ENCODE results near the gene TRAF7. TPM values are rescaled to one million over a fixed set of nuclear protein-coding genes. Genes with fewer than 3 reads are reported as not detected.

TRAF7 gene
- total RNA-seq, 1 experiment from 2014 or later, result 97.7 TPM

DNA sequence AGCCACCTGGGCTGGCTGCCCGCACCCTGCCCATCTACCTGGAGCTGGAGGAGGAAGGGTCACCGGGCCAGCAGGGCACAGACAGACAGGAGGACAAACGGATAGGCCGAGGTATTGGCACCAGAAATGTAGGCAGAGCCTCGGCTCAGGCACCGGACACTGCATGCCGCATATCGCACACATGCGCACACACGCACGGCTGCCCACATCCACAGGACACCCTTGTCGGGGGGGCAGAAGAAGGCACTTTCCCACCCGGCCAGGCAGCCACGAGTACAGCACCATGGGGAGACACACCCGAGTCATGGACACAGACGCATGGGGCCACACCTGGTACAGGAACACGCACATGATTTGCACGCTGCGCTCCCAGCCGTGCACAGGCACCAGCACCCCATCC is 26.4 kb downstream of the TRAF7 start:
- DNase-seq (ENCODE audit: low spot score), result no peak

- no peak for DNase-seq (ENCODE audit: low spot score)
Measured at GRCh38 chr16:2183671-2184070, 28.1 kb downstream of the TRAF7 start.

DNA sequence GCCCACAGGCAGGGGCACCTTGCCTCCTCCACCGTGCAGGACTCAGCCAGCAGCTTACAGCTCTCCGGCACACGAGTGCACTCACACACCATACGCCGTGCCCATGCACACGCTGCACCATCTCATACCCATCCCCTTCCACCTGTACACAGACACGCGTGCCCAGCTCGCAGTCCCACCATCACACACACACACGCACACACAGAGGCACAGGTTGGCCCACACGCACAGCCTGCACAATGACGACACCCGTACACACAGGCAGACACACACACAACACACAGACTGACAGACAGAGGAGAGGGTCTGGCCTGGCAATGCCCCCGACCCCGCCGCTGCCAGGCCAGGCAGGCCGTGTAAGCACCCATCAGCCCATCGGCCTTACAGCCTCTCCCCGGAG is 28.8 kb downstream of the TRAF7 start:
- DNase-seq (ENCODE audit: low spot score), result no peak

DNA sequence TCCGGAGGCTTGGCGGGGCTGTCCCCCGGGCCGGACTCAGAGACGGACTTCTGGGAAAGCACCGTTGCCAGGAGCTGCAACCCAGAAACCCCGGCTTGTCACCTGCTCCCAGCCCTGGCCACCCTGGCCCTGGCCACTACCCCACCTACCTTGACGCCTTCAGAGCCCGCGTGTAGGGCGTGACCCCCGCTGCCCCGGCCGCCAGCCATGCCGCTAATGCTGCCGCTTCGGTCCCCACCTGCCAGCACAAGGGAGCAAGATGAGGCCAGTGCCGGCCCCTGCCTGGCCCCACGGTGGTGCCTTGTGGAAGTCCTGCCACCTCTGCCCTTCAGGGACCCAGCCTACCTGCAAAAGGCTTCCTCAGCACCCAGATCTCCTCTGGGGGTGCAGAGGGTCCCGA is 29.4 kb downstream of the TRAF7 start:
- DNase-seq (ENCODE audit: low spot score), result no peak

DNA sequence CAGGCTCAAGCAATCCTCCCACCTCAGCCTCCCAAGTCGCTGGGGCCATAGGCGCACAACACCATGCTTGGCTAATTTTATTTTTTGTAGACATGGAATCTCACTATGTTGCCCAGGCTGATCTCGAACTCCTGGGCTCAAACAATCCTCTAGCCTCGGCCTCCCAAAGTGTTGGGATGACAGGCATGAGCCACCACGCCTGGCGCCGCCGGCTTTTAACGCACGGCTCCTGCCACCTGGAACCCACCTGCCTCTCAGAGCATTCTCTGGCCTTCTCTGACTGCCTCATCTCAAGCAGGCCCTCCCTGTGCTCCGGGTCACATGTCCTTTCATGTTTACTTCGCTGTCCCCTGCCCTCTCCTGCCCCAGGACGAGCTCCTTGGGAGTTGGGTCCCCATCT is 30.5 kb downstream of the TRAF7 start:
- DNase-seq (ENCODE audit: low spot score), result no peak

DNA sequence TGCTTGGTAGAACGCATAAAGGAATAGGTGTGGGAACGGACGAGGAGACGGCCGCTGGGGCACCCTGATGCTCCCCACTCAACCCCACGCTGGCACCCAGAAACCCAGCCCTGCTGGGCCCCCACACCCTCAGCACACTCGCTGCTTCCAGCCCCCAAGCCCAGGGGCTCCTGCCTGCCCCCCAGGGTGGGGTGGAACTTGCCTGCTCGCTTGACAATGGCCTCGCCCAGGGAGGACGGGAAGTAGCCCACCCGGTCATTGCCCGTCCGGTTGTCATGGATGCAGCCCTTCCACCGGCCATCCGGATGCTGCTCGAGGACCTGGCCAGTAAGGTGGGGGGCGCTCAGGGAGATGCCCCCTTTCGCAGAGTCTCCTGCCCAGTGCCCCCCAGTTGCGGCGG is 30.9 kb downstream of the TRAF7 start:
- no peak for DNase-seq (ENCODE audit: low spot score)

- DNase-seq (ENCODE audit: low spot score), result no peak
Measured at GRCh38 chr16:2187212-2187611, 31.6 kb downstream of the TRAF7 start.

DNA sequence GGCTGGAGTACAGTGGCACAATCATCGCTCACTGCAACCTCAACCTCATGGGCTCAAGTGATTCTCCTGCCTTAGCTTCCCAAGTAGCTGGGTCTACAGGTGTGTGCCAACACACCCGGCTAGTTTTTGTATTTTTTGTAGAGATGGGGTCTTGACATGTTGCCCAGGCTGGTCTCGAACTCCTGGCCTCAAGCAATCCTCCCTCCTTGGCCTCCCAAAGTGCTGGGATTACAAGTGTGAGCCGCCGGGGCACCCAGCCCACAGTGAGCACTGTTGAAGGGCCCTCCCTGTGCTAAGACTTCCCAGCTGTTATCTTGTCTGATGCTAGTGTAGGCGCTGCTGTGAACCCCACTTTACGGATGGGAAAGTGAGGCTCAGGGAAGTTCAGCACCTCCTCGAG is 32.8 kb downstream of the TRAF7 start:
- DNase-seq (ENCODE audit: low spot score), result no peak

DNA sequence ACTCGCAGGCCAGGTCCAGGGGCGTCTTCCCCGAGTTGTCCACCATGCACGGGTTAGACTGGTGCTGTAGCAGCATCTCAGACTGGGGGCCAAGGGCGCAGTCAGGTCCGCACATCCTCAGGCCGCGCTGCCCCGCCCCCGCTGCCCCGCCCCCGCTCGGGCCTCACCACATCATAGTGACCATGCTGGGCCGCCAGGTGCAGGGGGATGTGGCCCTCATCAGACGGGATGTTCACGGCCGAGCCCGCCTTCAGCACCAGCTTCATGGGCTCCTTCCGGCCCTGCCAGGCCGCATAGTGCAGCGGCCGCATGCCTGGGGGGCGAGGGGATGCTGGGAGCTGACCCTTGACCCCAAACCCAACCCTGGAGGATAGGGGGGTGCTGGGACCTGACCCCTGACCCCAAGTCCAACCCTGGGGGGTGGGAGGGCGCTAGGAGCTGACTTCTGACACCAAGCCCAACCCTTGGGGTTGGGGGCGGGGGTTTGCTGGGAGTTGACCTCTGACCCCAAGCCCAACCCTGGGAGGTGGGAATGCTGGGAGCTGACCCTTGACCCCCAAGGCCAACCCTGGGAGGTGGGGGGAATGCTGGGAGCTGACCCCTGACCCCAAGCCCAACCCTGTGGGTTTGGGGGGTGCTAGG is 33.8 kb downstream of the TRAF7 start:
- no peak for DNase-seq (ENCODE audit: low spot score)

DNA sequence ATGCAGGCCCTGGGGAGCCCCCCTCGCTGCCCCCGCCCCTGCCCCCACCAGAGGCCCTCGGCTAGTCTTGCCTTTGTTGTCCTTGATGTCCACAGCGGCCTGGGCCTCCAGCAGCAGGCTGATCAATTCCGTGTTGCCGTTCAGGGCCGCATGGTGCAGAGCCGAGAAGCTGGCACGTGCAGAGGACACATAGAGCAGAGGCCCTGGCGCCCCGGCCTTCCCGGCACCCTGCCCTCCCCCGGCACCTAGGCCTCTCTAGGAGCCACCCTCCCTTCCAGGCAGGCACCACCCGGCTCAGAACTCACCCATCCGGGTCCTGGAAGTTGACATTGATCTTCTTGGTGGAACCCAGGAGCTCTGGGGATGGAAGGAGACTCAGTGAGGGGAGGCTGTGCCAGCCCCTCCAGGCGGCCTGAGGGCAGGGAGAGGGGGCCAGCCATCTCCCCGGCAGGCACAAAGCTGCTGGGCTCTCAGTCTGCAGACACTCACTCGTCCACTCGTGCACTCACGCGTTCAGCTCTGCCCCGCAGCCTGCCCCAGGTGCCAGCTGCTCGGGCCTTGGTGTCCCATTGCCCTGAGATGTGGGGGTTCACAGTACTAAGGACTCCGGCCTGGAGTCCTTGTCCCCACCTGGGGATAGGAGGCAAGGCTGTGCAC is 34.5 kb downstream of the TRAF7 start:
- no peak for DNase-seq (ENCODE audit: low spot score)

DNA sequence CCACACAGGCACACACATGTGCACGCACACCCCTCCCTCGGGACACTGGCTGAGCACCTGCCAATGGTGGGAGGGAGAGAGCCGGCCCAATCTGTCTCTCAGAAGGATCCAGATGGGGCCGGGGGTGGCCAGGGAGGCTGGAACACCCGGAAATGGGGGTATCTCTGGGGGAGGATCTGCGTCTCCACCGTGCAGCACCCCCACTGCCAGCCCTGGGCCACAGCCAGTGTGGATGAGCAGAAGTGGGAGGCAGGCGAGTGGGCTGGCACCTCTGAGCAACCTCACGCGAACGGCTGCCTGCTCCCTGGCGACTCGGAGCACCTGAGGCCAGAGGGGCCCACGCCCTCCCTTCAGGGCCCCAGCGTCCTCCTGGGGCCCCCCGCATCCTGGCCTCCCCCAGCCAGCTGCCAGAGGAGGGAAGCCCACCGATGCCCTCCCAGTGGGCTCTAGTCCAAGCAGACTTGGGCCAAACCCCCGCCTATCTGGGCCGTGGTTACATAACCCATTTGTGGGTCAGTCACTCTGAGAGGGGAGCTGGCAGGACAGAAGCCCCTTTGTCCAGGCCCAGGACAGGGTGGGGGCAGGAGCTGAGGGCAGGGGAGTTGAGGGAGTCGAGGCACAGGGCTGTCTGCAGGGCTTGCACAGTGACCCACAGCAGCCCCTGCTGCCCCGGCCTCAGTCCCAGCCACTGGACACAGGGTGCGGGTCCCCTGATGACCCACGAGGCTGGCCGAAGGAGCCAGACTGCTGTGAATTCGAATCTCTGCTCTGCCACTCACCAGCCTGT is 35.3 kb downstream of the TRAF7 start:
- DNase-seq (ENCODE audit: low spot score), result no peak

- no peak for DNase-seq (ENCODE audit: low spot score)
Measured at GRCh38 chr16:2191446-2191706, 35.8 kb downstream of the TRAF7 start.

DNA sequence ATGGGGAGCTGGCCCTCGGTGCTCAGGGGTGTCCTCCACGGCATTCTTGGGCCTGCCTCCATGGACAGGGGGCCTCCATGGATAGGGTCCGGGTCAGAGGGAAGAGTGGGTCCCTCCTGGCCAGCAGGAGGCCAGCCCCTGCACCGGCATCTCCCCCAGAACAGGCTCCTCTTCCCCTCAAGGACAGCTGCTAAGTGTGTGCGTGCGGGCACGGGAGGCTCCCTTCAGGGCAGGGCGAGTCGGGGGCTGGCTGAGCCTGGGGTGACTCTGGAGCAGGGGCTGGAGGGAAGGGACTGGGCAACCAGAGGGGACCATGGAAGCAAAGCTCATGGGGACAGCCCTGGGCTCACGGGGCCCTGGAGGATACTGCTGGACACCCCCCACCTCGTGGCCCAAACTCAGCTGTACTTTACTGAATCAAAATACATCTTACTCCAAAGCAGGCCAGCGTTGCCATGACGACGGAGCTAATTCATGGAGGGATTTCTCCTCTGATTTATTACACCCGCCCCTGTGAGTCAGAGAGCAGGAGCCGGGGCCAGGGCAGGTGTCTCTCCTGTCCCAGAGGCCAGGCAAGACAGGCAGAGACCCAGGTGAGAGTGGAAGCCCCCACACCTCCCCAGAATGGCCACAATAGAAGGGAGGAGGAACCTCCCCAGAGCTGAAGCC is 38.7 kb downstream of the TRAF7 start:
- DNase-seq (ENCODE audit: low spot score), result peak; percentile 83

- peak; percentile 66 for DNase-seq (ENCODE audit: low spot score)
Measured at GRCh38 chr16:2194852-2195321, 39.3 kb downstream of the TRAF7 start.

DNA sequence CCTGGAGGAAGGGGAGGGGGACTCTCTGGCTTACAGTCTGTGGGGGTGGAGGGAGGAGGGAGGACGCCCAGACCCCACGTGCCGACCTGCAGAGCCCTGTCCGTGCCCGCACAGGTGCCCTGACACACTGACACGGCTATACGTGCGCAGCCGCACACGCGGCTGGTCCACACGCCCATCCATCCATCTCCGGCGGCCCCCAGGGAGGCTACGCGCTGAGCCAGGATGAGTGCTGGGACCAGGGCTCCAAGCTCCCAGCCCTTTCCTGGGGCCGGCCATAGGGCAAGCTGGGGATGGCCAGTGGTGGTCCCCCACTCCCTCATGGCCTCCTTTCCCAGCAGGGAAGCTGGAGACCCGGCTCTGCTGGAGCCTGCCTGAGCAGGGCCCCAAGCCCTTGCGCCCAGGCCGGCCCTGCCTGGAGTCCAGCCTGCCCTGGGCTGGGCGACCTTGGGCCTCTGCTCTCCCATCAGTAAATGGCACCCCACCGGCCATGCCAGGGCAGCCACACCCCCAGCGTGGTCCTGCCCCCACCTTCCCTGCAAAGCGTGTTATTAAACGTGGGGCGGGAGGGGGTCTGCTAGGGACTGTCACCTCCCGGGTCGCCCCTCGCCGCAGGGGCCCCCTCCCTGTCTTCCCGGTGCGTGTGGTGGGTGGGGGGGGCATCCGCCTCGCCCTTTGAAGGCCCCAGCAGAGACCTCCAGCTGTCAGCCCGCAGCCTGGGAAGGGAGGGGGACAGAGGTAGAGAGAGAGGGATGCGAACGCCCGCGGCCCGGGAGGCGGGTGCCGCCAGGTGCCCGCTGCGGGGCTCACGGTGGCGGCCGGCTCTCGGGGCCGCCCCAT is 40.0 kb downstream of the TRAF7 start:
- DNase-seq (ENCODE audit: low spot score), result no peak

DNA sequence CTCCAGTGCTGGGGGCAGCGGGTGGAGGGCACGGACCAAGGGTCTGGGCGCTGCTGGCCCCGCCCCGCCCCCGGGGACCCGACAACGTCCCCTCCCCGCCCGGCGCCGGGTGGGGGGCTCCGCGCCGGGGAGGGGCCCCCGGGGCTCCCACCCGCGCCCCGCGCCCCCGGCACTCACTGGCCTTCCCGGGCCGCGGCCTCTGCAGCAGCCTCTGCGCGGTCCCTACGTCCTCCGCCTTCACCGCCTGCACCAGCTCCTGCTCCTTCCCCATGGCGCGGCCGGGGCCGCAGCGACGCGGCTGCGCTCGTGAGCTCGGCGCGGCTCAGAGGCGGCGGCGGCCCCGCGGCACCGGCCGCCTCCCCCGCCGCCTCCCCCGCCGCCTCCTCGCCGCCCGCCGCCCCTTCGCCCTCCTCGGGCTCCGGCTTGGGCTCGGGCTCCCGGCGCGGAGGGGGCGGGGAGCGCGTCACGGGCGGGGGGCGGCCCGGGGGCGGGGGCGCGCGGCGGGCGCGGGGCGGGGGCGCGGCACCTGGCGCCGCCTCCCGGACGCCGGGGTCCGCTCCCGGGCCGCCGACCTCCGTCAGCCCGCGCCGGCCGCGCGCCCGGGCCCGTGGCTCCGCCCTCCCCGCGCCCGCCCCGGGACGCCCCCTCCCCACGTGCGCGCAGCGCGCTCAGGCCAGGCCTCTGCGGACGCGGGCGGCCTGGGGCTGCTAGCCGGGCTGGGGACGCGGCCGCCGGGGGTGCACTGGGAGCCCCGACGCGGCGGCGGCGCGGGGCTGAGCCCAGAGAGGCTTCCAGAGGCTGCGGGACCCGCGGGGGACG is 40.8 kb downstream of the TRAF7 start, which contains the start of gene CASKIN1:
Gene CASKIN1 (minus strand): TSS at position 444 of the 819 bp plus-strand sequence. CDS start 173 bp downstream, at position 271.
- DNase-seq (ENCODE audit: low spot score), result no peak

DNA sequence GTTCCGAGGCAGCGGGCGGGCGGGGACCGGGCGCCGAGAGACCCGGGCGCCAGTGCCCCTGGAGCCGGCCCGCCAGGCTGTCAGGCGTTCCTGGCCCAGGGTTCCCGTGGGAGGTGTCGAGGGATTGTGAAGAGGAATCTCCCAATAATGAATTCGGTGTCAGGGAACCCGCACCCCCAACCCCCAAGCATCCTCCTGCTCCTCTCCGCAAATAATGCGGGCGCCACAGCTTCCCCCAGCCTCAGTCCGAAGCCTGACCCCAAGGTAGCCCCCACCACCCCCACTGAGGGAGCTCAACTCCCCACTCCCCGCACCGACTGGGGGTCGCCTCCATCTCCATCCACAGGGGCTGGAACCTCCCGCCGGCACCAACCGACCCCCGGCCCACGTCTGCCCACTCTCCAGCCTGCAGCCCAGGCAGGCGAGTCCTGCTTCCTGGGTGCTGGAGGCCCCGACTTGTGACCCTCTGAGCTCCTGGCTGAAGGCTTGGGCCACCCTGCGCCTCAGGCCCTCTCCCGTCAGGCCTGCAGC is 41.5 kb downstream of the TRAF7 start:
- no peak for DNase-seq (ENCODE audit: low spot score)

DNA sequence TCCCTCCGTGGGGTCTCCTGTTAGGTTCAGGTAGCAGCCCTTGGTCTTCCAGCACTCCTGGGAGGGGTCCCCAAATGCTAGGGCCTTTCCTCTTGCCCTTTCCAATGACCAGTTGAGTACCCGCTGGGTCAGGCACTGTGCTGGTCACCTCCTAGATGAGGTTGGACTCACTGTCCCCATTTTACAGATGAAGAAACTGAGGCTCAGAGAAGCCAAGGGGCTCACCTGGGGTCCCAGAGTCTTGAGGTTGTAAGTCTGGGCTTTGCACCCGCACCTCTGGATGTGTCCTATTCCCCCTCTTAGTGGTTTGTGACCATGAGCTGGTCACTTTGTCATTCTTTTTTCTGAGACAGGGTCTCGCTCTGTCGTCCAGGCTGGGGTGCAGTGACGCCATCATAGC is 42.2 kb downstream of the TRAF7 start:
- DNase-seq (ENCODE audit: low spot score), result no peak

GRCh38 chr16:2198283-2198682 is 42.7 kb downstream of the TRAF7 start:
- DNase-seq (ENCODE audit: low spot score), result no peak

GRCh38 chr16:2199095-2199494 is 43.5 kb downstream of the TRAF7 start:
- no peak for DNase-seq (ENCODE audit: low spot score)

Data from A172 (cell line).